Esophagus squamous epithelium (tissue), 5 donors: ENCODE results near the gene RCAN2. TPM values are rescaled to one million over a fixed set of nuclear protein-coding genes. Genes with fewer than 3 reads are reported as not detected.

Source experiments
- DNase-seq: peaks from one replicate; lab custom pipeline; 2025; lab: John Stamatoyannopoulos, UW
- H3K27ac ChIP-seq, 4 donors: fragments of 200-600 bp; sonication (generic); one replicate each; pipeline ENCODE4 v1.5.1; 2016 to 2019; ENCODE audit warnings: mild to moderate bottlenecking in 1 of 4
- H3K27me3 ChIP-seq, 4 donors: fragments of 200-600 bp; sonication (generic); 1 replicate in 3 of 4; 2 replicates in 1 of 4; pipeline versions ENCODE4 v1.5.1 to v1.6.0; 2017 to 2021; ENCODE audit warnings: antibody characterized with exemption in 1 of 4
- H3K36me3 ChIP-seq, 3 donors: fragments of 200-600 bp; sonication (generic); one replicate each; pipeline ENCODE4 v1.5.1; 2016 to 2019
- H3K4me1 ChIP-seq, 3 donors: fragments of 200-600 bp; sonication (generic); one replicate each; pipeline ENCODE4 v1.5.1; 2017 to 2019
- H3K4me3 ChIP-seq, 4 donors: fragments of 200-600 bp; sonication (generic); 1 replicate in 3 of 4; 2 replicates in 1 of 4; pipeline ENCODE4 v1.5.1; 2016 to 2019; ENCODE audit warnings: mild to moderate bottlenecking in 2 of 4, moderate library complexity in 1 of 4
- H3K9me3 ChIP-seq, 3 donors: fragments of 200-600 bp; sonication (generic); one replicate each; pipeline ENCODE4 v1.5.1; 2016 to 2019
- POLR2A ChIP-seq, 4 donors: fragments of 450-650 bp; IDR thresholded peaks; one replicate each; pipeline ENCODE4 v1.6.1; 2017; ENCODE audit warnings: antibody characterized with exemption in 4 of 4, mild to moderate bottlenecking in 4 of 4, moderate library complexity in 3 of 4
- WGBS, 2 donors: methylation state at CpG; one replicate each; pipeline ENCODE4 v1.1.5; 2018; 5-methylcytosine and 5-hydroxymethylcytosine counted together
- intact Hi-C: fragments of 100-400 bp; cut with DNase I; formaldehyde crosslinking; loops from one replicate; pipeline ENCODE4 v1.15.0; 2022
- total RNA-seq, 4 donors: library from RNA; depleted of rRNA; stranded (reverse); fragments of >200 nt; gene quantifications; one replicate each; pipeline ENCODE4 v1.1.0, GENCODE V29; 2016
- TF ChIP-seq, protein P1 (sequence below), 6 experiments: fragments of 450-650 bp in 4 of 6; fragments of 200-600 bp in 2 of 6; sonication (generic) in 2 of 6; IDR thresholded peaks; one replicate each; pipeline ENCODE4 v1.5.1; 2016 to 2019; ENCODE audit warnings: antibody characterized with exemption in 6 of 6, mild to moderate bottlenecking in 4 of 6, moderate library complexity in 4 of 6
- donor health status: DM: yes; HTN: yes; CAD: no.

Gene RCAN2
- total RNA-seq, 4 donors from 2014 or later: 1.4 to 12.4 (median 4.0) TPM

DNA sequence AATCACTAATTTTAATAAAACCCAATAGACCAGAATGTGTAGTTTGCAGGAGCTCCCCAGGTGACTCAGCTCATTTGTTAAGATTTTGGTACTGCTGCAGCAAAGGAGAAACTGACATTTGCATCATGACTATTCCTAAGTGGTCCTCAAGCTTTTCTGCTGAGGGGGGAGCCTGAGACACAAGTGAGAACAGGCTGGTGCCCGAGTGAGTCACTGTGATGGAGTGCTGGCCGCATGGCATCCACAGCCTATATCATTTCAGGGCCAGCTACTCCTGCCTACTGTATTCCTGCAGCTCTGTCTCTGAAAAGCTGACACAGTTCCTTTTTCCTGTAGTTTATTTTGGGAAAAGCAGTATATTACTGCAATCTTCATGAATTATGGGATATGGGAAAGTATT lies 206.8 kb downstream of the RCAN2 start:
- intact Hi-C loops: no loop called here
- Histone ChIP-seq H3K27ac (no peak overlapping the region), H3K27me3 (no peaks in the 10 kb centered on the region), H3K4me3 (no peak overlapping the region), H3K9me3 (no peaks in the 10 kb centered on the region), H3K36me3 (no peaks in the 10 kb centered on the region), H3K4me1 (no peaks in the 10 kb centered on the region)
- no peak for TF ChIP-seq POLR2A (IDR thresholded peaks at IDR 0.05)
- TF ChIP-seq, protein P1, sequence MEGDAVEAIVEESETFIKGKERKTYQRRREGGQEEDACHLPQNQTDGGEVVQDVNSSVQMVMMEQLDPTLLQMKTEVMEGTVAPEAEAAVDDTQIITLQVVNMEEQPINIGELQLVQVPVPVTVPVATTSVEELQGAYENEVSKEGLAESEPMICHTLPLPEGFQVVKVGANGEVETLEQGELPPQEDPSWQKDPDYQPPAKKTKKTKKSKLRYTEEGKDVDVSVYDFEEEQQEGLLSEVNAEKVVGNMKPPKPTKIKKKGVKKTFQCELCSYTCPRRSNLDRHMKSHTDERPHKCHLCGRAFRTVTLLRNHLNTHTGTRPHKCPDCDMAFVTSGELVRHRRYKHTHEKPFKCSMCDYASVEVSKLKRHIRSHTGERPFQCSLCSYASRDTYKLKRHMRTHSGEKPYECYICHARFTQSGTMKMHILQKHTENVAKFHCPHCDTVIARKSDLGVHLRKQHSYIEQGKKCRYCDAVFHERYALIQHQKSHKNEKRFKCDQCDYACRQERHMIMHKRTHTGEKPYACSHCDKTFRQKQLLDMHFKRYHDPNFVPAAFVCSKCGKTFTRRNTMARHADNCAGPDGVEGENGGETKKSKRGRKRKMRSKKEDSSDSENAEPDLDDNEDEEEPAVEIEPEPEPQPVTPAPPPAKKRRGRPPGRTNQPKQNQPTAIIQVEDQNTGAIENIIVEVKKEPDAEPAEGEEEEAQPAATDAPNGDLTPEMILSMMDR (IDR thresholded peaks at IDR 0.05): no peak
- DNase-seq: no peak
- 66 to 72% methylated on average over 2 of the region's 2 CpGs for WGBS, 2 donors

DNA sequence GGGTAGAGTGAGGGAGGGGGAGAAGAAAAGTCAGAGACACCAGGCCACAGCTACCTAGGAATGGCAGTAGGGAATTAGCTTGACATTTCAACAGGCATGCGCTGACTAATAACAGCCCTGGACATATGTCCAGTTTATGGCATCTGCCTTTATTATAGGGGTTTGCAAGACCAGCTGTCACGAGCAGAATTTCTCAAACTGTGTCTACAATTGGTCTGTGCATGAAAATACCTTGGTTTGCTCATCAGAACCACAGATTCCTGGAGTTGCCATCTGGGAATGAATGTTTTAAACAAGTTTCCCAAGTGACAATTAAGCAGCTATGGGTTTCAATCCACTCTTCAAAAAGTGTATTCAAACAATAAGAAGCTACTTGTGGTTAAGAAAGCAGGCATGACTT lies 210.1 kb downstream of the RCAN2 start:
- intact Hi-C loops: no loop called here
- 54 to 69% methylated on average over 2 of the region's 2 CpGs for WGBS, 2 donors

DNA sequence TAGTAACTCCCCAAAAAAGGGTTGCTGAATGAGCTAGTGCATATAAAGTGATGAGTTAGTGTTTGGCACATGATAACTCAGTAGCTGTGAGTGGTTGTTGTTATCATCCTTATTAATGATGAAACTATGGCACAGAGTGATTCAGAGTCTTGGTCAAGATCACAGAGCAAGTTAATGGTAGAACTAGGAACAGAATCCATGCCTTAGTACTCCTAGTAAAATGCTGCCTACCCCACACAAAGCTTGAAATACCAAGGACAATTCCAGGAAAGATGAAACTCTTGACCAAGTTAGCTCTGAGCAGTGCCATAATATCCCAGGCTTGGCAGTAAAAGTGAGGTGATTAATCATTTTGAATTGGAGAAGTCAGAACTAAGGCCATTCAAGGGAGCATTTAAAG lies 211.4 kb downstream of the RCAN2 start:
- no peak overlapping the region for H3K4me3 ChIP-seq
- H3K36me3 ChIP-seq: no peaks in the 10 kb centered on the region
- H3K27ac ChIP-seq: no peak overlapping the region
- no peaks in the 10 kb centered on the region for H3K9me3 ChIP-seq
- intact Hi-C loops: no loop called here
- no peak for DNase-seq
- no peaks in the 10 kb centered on the region for H3K27me3 ChIP-seq
- H3K4me1 ChIP-seq: no peaks in the 10 kb centered on the region
- TF ChIP-seq POLR2A (IDR thresholded peaks at IDR 0.05): no peak
- TF ChIP-seq, protein P1 (IDR thresholded peaks at IDR 0.05): no peak

More for the DNA sequence above, 210.1 kb downstream of the RCAN2 start:
- H3K4me3 ChIP-seq: no peak overlapping the region
- no peaks in the 10 kb centered on the region for H3K9me3 ChIP-seq
- no peaks in the 10 kb centered on the region for H3K4me1 ChIP-seq
- DNase-seq: no peak
- TF ChIP-seq, protein P1 (IDR thresholded peaks at IDR 0.05): no peak
- no peak for TF ChIP-seq POLR2A (IDR thresholded peaks at IDR 0.05)
- H3K27me3 ChIP-seq: no peaks in the 10 kb centered on the region
- H3K36me3 ChIP-seq: no peaks in the 10 kb centered on the region
- no peak overlapping the region for H3K27ac ChIP-seq

DNA sequence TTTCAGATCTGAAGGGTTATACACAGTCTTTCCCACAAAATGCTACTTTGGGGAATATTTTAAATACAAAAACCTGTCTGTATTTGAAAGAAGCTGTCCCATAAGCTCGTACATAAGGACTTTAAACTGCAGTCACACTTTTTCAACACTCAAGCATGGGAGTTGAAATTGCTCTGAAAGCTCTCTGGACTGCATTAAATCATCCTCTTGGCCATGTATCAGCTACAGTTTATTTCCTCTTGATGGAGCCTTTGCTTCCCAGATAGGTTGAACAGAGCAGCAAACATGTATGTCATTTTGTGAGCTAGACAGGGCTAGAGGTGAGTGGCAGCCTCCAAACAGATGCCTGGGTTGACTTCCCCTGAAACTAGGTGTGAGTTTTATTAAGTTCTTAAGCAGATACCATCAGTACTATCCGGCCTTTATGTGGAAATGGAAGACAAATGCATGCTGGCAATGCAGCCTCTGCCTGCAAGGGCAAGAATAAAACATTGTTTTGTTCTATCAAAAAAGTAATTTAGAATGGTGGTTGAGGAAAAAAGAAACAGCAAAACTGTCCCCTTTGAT lies 214.6 kb downstream of the RCAN2 start:
- no peaks in the 10 kb centered on the region for H3K4me1 ChIP-seq
- no peak for DNase-seq
- 39 to 46% methylated on average over 2 of the region's 2 CpGs for WGBS, 2 donors
- H3K27ac ChIP-seq: no peak overlapping the region
- TF ChIP-seq, protein P1 (IDR thresholded peaks at IDR 0.05): no peak
- TF ChIP-seq POLR2A (IDR thresholded peaks at IDR 0.05): no peak
- no peaks in the 10 kb centered on the region for H3K9me3 ChIP-seq
- H3K36me3 ChIP-seq: no peaks in the 10 kb centered on the region
- no peaks in the 10 kb centered on the region for H3K27me3 ChIP-seq
- intact Hi-C loops: no loop called here
- H3K4me3 ChIP-seq: no peak overlapping the region

DNA sequence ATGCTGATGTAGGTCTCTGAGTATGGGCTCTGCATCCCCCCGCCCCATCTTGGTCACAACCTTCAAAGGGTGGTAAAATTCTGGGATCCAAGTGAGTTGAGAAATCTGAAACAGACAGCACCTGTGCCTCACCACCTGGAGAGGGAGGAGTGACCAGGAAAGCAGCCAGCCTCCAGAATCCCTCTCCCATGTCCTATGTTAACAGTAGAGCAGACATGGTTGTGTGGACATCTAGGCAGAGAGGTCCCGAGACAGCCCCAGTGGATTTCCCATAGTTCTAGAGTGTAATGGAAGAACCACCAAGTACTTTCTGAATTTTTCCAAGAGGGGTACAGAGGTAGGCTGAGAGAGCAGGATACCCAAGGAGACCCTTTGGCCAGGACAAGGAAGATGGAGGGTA lies 216.7 kb downstream of the RCAN2 start:
- Histone ChIP-seq H3K27me3 (no peaks in the 10 kb centered on the region), H3K4me3 (no peak overlapping the region), H3K4me1 (no peaks in the 10 kb centered on the region), H3K36me3 (no peaks in the 10 kb centered on the region), H3K27ac (no peak overlapping the region), H3K9me3 (no peaks in the 10 kb centered on the region)
- WGBS, 2 donors: 75 to 91% methylated on average over 2 of the region's 2 CpGs
- intact Hi-C loops: no loop called here
- DNase-seq: no peak
- TF ChIP-seq, protein P1 (IDR thresholded peaks at IDR 0.05): no peak
- no peak for TF ChIP-seq POLR2A (IDR thresholded peaks at IDR 0.05)
